H1 (cell line): ENCODE results near the gene VPS13A.

Experiments
- ATF2 ChIP-seq: IDR thresholded peaks from 2 replicates; pipeline ENCODE4 v1.6.1; 2012; ENCODE audit warnings: low read length, inconsistent platforms
- CREB1 ChIP-seq: IDR thresholded peaks from 2 replicates; pipeline ENCODE4 v1.6.1; 2012; ENCODE audit warnings: inconsistent platforms
- CTCF ChIP-seq, 3 experiments: IDR thresholded peaks; 1 replicate in 2 of 3; 2 replicates in 1 of 3; pipeline versions ENCODE4 v1.5.1 to v1.6.1; 2011; ENCODE audit warnings: low read length in 3 of 3, mild to moderate bottlenecking in 3 of 3, inconsistent platforms in 2 of 3, low read depth in 1 of 3, moderate library complexity in 1 of 3; ENCODE audit not compliant: insufficient read depth in 1 of 3; ENCODE audit errors: control extremely low read depth in 1 of 3
- EZH2 ChIP-seq: fragments of 200-600 bp; sonication (generic); IDR thresholded peaks from 2 replicates; pipeline ENCODE4 v1.7.1; 2012; ENCODE audit warnings: low read depth, mild to moderate bottlenecking, moderate library complexity, low read length, inconsistent platforms; ENCODE audit not compliant: severe bottlenecking
- FOSL1 ChIP-seq: IDR thresholded peaks from 2 replicates; pipeline ENCODE4 v1.6.1; 2011; ENCODE audit warnings: mild to moderate bottlenecking, low read depth, low read length, moderate library complexity; ENCODE audit not compliant: insufficient read depth
- HDAC6 ChIP-seq: IDR thresholded peaks from one replicate; pipeline ENCODE4 v1.7.1; 2012; ENCODE audit warnings: low read depth, mild to moderate bottlenecking, inconsistent platforms, low read length, moderate library complexity
- MAX ChIP-seq: IDR thresholded peaks from 2 replicates; pipeline ENCODE4 v1.6.1; 2012; ENCODE audit warnings: inconsistent platforms
- POLR2A ChIP-seq, 2 experiments: IDR thresholded peaks; 1 replicate in 1 of 2; 2 replicates in 1 of 2; pipeline ENCODE4 v1.6.1; 2011; ENCODE audit warnings: low read depth in 2 of 2, low read length in 2 of 2, mild to moderate bottlenecking in 2 of 2; ENCODE audit errors: control extremely low read depth in 1 of 2
- POLR2AphosphoS5 ChIP-seq: IDR thresholded peaks from 2 replicates; pipeline ENCODE4 v1.6.1; 2011; ENCODE audit warnings: low read depth, low read length
- RBBP5 ChIP-seq: IDR thresholded peaks from 2 replicates; pipeline ENCODE4 v1.7.1; 2012; ENCODE audit warnings: low read depth, mild to moderate bottlenecking, inconsistent platforms, low read length, moderate library complexity, borderline replicate concordance
- SIN3A ChIP-seq, 2 experiments: IDR thresholded peaks in 1 of 2; conservative IDR thresholded peaks in 1 of 2; 2 replicates each; pipeline ENCODE4 v1.6.1; 2011 to 2012; ENCODE audit warnings: low read length in 2 of 2, improper control_type of control experiment in 1 of 2, low read depth in 1 of 2, mild to moderate bottlenecking in 1 of 2
- YY1 ChIP-seq: IDR thresholded peaks from 2 replicates; pipeline ENCODE4 v1.6.1; 2011; ENCODE audit warnings: low read depth, mild to moderate bottlenecking, low read length

DNA sequence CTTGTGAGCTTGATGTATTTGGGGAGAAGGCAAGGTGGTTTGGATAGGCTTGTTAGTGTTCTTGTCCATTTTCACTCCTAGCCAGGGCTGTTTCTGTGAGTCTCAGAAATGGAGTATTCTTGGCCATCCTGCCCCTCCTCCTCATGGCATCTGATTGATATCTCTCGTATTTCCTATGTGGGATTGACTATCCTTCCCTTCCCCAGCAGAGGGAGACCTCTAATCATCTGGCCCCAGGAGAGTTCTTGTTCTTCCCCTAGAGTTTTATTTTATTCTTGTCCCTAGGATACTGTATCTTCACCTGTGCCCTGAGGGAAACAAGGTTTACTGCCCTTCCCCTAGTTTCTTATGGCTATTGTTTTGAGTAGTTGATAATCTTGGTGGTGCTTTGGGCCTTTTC lies 114.4 kb downstream of the VPS13A start:
- TF ChIP-seq EZH2 (no peak), RBBP5 (no peak), CTCF (IDR thresholded peaks at IDR 0.05; ENCODE audit: control extremely low read depth in 1 of 3, insufficient read depth in 1 of 3, low read depth in 1 of 3, low read length in 3 of 3) (peak in 2 of 3 experiments; percentile 62 to 71; a peak in 3 of 4 replicates), MAX (no peak), CREB1 (no peak), FOSL1 (no peak), SIN3A (conservative IDR thresholded peaks at IDR 0.05 in 1 of 2, IDR thresholded peaks at IDR 0.05 in 1 of 2; ENCODE audit: low read depth in 1 of 2, low read length in 2 of 2) (no peak), HDAC6 (no peak), POLR2AphosphoS5 (no peak), ATF2 (no peak), YY1 (no peak), POLR2A (IDR thresholded peaks at IDR 0.05; ENCODE audit: control extremely low read depth in 1 of 2, low read depth in 2 of 2, low read length in 2 of 2) (no peak)
